ENCODE measurements around the gene RBMS2.
"Not testable (repeated sequence)": the region's sequence is repeated elsewhere in the genome, so short reads cannot be mapped to it uniquely, and the experiment has no call there.

The RBMS2 gene

DNA sequence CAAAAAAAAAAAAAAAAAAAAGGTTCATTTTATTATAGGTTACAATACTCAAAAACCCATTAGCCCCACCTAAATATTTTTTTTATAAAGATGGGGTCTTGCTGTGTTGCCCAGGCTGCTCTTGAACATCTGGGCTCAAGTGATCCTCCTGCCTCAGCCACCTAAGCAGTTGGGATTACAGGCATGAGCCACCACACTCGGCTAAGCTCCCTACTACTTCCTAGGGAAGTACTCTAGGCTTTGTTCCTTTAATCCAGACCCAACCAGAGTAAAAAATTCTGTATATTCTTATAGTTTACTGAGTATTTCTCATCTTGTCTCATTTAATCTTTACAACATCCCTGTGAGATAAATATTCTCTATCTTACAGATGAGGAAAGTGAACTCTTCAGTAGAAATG, 50.7 kb downstream of the RBMS2 start:
- no peak overlapping the region for H3K4me3 ChIP-seq (ENCODE audit: low read depth, low read length)
- TF ChIP-seq, protein P1, sequence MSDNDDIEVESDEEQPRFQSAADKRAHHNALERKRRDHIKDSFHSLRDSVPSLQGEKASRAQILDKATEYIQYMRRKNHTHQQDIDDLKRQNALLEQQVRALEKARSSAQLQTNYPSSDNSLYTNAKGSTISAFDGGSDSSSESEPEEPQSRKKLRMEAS (IDR thresholded peaks at IDR 0.05; ENCODE audit: low read depth, low read length): no peak
- TF ChIP-seq MYC (IDR thresholded peaks at IDR 0.05; ENCODE audit: low read depth, low read length): no peak
- no peak for TF ChIP-seq POLR2A (IDR thresholded peaks at IDR 0.05; ENCODE audit: extremely low read depth, insufficient read length)
- TF ChIP-seq, protein P2, sequence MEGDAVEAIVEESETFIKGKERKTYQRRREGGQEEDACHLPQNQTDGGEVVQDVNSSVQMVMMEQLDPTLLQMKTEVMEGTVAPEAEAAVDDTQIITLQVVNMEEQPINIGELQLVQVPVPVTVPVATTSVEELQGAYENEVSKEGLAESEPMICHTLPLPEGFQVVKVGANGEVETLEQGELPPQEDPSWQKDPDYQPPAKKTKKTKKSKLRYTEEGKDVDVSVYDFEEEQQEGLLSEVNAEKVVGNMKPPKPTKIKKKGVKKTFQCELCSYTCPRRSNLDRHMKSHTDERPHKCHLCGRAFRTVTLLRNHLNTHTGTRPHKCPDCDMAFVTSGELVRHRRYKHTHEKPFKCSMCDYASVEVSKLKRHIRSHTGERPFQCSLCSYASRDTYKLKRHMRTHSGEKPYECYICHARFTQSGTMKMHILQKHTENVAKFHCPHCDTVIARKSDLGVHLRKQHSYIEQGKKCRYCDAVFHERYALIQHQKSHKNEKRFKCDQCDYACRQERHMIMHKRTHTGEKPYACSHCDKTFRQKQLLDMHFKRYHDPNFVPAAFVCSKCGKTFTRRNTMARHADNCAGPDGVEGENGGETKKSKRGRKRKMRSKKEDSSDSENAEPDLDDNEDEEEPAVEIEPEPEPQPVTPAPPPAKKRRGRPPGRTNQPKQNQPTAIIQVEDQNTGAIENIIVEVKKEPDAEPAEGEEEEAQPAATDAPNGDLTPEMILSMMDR (IDR thresholded peaks at IDR 0.05; ENCODE audit: low read depth, low read length): no peak
- no peak for DNase-seq (ENCODE audit: low read depth)

DNA sequence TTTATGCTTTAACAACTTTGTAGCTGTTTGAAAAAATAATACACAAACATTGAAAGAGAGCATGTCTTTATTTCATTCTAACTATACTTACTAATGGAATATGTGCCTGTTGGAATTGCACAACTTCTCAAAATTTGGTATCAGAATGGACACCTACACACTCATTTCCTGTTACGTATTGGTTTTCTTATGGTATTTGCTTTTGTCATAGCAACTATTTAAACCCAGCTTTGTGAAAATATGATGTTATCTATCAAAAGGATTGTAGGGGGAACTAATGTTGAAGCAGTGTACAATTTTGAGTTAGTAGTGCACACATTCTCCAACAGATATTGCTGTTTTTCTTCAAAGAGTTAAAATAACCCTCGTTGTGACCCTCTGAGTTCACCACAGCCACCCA, 52.6 kb downstream of the RBMS2 start:
- DNase-seq (ENCODE audit: low read depth): peak; percentile 84
- TF ChIP-seq POLR2A (IDR thresholded peaks at IDR 0.05; ENCODE audit: extremely low read depth, insufficient read length): no peak
- 0 out of 2 replicates have a peak, but pooled peaks have one; percentile 34 for TF ChIP-seq MYC (IDR thresholded peaks at IDR 0.05; ENCODE audit: low read depth, low read length)

DNA sequence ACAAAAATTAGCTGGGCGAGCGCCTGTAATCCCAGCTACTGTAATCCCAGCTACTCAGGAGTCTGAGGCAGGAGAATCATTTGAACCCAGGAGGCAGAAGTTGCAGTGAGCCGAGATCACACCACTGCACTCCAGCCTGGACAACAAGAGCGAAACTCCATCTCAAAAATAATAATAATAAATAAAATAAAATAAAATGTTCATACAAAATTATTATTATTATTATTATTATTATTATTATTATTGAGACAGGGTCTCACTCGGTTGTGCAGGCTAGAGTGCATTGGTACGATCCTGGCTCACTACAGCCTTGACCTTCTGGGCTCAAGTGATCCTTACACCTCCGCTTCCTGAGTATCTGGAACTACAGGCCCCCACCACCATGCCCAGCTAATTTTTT, 55.6 kb downstream of the RBMS2 start:
- DNase-seq (ENCODE audit: low read depth); H3K4me3 ChIP-seq (ENCODE audit: low read depth, low read length): not testable (repeated sequence)

More for the DNA sequence above, 52.6 kb downstream of the RBMS2 start:
- H3K4me3 ChIP-seq (ENCODE audit: low read depth, low read length): peak overlapping the region; percentile 21

DNA sequence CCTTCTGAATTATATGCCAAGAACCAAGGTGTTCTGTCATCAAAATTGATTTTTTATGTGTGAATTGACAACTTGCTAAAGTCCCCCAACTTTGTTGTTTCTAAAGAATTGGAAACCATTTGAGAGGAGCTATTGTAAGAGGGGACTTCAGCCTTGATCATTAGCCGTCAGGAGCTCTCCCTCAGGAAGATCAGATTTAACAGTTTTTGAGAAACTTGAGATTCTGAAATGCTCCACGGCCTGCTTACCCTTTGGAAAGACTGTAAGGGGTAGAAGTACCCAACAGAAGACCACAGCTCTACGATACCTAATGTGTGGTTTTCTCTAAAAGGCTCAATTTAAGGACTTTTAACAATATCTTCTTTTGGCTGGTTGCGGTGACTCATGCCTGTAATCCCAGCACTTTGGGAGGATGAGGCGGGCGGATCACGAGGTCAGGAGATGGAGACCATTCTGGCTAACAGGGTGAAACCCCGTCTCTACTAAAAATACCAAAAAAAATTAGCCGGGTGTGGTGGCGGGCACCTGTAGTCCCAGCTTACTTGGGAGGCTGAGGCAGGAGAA, 57.4 kb downstream of the RBMS2 start:
- DNase-seq (ENCODE audit: low read depth): peak; percentile 29
- no peak overlapping the region for H3K4me3 ChIP-seq (ENCODE audit: low read depth, low read length)
- no peak for TF ChIP-seq MYC (IDR thresholded peaks at IDR 0.05; ENCODE audit: low read depth, low read length)
- TF ChIP-seq, protein P1 (IDR thresholded peaks at IDR 0.05; ENCODE audit: low read depth, low read length): no peak
- TF ChIP-seq POLR2A (IDR thresholded peaks at IDR 0.05; ENCODE audit: extremely low read depth, insufficient read length): no peak
- TF ChIP-seq, protein P2 (IDR thresholded peaks at IDR 0.05; ENCODE audit: low read depth, low read length): no peak

DNA sequence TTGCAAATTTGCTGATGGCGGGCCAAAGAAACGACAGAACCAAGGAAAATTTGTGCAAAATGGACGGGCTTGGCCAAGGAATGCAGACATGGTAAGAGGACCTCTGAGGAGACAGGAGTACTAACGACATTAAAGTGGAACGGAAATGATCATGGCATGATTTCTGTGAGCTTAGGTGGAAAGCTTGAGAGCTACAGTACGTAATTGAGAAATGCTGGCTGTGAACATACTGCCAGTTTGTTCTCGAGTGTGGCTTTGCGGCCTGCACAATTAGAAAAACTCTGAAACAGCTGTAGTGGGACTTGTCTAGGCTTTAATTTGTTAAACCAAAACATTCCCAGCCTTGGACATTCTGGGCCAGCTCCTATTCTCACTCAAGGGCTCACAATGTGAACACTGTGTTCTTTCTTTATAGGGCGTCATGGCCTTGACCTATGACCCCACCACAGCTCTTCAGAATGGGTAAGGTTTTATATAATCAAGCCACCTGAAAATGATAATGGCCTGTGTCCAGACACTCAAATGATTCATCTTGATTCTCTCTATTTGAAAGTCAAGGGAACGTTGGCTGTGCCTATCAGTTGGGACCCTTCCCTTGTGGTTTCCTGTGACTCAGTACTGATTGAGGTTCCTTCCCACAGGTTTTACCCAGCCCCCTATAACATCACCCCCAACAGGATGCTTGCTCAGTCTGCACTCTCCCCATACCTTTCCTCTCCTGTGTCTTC, 60.0 kb downstream of the RBMS2 start:
- no peak overlapping the region for H3K4me3 ChIP-seq (ENCODE audit: low read depth, low read length)
- peak; percentile 96 for DNase-seq (ENCODE audit: low read depth)

DNA sequence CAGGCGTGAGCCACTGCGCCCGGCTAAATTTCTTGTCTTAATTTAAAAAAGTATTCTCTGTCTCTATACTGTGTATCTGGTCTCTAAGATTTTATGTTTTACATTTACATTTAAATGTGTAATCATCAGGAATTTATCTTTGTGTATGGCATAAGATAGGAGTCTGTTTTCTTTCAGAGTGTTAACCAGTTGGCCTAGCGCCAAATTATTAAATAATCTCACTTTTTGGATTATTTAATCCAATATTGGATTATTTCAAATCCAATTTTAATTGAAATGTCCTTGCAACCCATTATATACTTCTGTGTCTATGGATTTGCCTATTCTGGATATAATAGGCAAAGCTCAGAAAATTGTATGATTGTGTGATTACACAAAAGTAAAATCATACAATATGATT, 63.5 kb downstream of the RBMS2 start:
- no peak for DNase-seq (ENCODE audit: low read depth)
- H3K4me3 ChIP-seq (ENCODE audit: low read depth, low read length): no peak overlapping the region
- TF ChIP-seq, protein P2 (IDR thresholded peaks at IDR 0.05; ENCODE audit: low read depth, low read length): no peak
- TF ChIP-seq MYC (IDR thresholded peaks at IDR 0.05; ENCODE audit: low read depth, low read length): no peak
- no peak for TF ChIP-seq POLR2A (IDR thresholded peaks at IDR 0.05; ENCODE audit: extremely low read depth, insufficient read length)
- TF ChIP-seq, protein P1 (IDR thresholded peaks at IDR 0.05; ENCODE audit: low read depth, low read length): no peak

More for the DNA sequence above, 60.0 kb downstream of the RBMS2 start:
- TF ChIP-seq, protein P2 (IDR thresholded peaks at IDR 0.05; ENCODE audit: low read depth, low read length): no peak
- TF ChIP-seq, protein P1 (IDR thresholded peaks at IDR 0.05; ENCODE audit: low read depth, low read length): peak; percentile 53
- TF ChIP-seq MYC (IDR thresholded peaks at IDR 0.05; ENCODE audit: low read depth, low read length) (peak; percentile 77), POLR2A (IDR thresholded peaks at IDR 0.05; ENCODE audit: extremely low read depth, insufficient read length) (no peak)
